ENCODE results near the gene SLC4A7. TPM values are rescaled to one million over a fixed set of nuclear protein-coding genes. Genes with fewer than 3 reads are reported as not detected.
"Not testable (repeated sequence)": the region's sequence is repeated elsewhere in the genome, so short reads cannot be mapped to it uniquely, and the experiment has no call there.

Gene SLC4A7
- 10 to 100 TPM; 42.7 to 44.3 TPM for total RNA-seq
- polyA plus RNA-seq, result 10 to 100 TPM in 1 of 3 donors, 1 to 10 TPM in 2; 7.6 to 13.1 (median 8.9) TPM
- total RNA-seq, result 51.1 to 63.7 (median 58.0) reads per million in 6 experiments

DNA sequence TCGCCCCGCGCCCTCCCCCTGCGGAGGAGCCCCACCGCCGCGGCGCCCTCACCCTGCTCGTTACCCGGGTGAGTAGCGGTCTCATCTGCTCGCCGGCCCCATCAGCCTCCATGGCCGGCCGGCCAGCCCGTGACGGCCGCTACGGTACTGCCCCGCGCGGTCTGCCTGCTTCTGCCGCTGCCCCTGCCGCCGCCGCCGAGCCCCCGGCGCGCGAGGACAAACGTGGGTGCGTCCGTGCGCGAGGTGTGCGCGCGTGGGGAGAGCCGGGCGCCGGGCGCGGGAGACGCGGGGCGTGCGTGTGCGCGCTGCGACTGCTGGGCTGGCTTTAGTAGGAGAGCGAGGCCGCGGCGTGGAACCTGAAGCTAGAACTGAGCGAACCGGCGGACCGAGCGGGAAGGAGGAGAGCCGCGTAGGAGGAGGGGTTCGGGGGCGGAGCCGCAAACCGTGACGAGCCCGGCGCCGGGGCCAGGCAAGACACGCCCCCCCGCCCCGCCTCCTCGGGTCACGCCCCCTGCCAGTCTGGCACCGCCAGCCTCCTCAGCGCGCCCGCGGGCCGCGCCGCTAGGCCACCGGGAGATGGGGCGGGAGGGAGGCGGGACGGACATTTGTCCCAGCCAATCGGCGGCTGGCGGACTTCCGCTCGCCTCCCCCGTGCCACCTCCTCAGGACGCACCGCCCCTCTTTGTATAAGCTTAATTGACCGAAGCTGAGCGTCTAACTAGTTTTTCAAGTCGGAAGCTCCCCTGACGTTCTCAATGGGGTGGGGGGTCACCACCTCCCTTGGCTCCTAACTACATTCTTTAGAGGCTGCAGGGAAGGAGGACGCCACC lies at the start of gene SLC4A7:
TSS of gene SLC4A7 (minus strand) at position 370 of the 830 bp plus-strand sequence. CDS start at position 112, 258 bp downstream.
- Mint-ChIP-seq H3K9me3 (no peaks in the 10 kb centered on the region), H3K36me3 (no peaks in the 10 kb centered on the region)

GRCh38 chr3:27533261-27533607 lies 49.0 kb upstream of the SLC4A7 start:
- Mint-ChIP-seq H3K9me3 (no peaks in the 10 kb centered on the region), H3K27ac (peak overlapping the region in 2 of 10 donors; percentile 84 to 87), H3K27me3 (no peaks in the 10 kb centered on the region), H3K4me1 (peaks cover 0 to 16% (median 5%) of the 10 kb centered on the region in 4 donors), H3K4me3 (peak overlapping the region in 1 of 10 donors; percentile 29), H3K36me3 (no peaks in the 10 kb centered on the region)
- ATAC-seq (no peak), DNase-seq (no peak)
- POLR2A ChIA-PET, result no interaction called here

More for the DNA sequence above, at the start of gene SLC4A7:
- H3K4me3 Mint-ChIP-seq, result peak within 1 kb of the TSS; percentile 95 to 100 (median 98)
- H3K27me3 Mint-ChIP-seq, result no peaks in the 10 kb centered on the region
- DNase-seq (peak; percentile 95 to 100 (median 98)), ATAC-seq (peak; percentile 85 to 86)
- peak within 1 kb of the TSS; percentile 90 to 98 (median 96) for H3K27ac Mint-ChIP-seq
- POLR2A ChIA-PET, result interaction anchor here (0.5 to 1.8 kb wide), 16 partner anchors 12 to 1819 kb away, joined by 3 to 9 read pairs (median 4); partner anchors contain the start of genes AZI2, NEK10 and ZCWPW2
- peaks cover 11 to 49% (median 39%) of the 10 kb centered on the region in 4 donors for H3K4me1 Mint-ChIP-seq

DNA sequence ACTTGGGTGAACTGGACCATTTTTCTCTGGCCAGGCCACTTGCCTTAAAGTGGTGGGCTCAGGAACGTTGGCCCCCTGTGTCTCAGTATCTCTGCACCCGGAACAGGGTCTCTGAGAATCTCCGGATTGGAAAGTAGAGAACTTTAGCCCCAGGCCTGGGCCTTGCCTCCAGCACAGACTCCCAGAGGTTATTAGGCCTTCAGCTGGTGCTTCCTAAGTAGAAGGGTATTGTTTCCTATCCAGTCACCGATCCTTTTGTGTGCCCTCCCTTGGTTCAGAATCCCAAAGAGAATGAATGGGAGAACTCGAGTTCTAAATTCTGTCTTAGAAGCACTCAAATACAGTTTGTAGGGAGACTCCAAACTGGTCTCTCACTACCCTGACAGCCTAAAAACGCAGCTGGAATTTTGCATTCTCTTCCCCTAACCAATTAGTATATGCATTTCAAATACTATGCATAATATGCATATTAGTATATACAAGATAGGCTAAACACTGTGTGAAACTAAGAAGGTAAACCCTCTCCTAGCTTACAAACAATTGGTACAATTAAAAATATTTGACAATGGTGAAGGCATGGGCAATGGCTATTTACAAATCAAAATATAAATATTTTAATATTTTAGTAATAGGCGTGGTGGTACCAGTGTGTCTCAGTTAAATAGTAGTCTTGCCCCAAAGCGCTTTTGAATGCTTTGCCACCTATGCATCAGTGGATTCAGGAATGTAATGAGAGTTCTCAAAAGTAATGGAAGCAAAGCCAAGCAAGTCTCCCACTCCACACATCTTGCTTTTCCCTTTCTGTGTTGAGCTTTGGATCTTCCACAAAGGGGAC lies 48.5 kb upstream of the SLC4A7 start:
- ATAC-seq, result no peak
- POLR2A ChIA-PET, result no interaction called here
- no peaks in the 10 kb centered on the region for H3K36me3 Mint-ChIP-seq

GRCh38 chr3:27531193-27531751 lies 47.1 kb upstream of the SLC4A7 start:
- H3K4me1 Mint-ChIP-seq, result peaks cover 0 to 19% (median 5%) of the 10 kb centered on the region in 4 donors
- H3K36me3 Mint-ChIP-seq, H3K4me3 Mint-ChIP-seq, H3K27me3 Mint-ChIP-seq, POLR2A ChIA-PET, ATAC-seq, DNase-seq, H3K9me3 Mint-ChIP-seq: not testable (repeated sequence)
- peak overlapping the region in 1 of 10 donors; percentile 7 for H3K27ac Mint-ChIP-seq

More for the DNA sequence above, 48.5 kb upstream of the SLC4A7 start:
- Mint-ChIP-seq H3K27me3 (no peaks in the 10 kb centered on the region), H3K27ac (peak overlapping the region in 1 of 10 donors; percentile 84), H3K9me3 (no peaks in the 10 kb centered on the region), H3K4me3 (peak overlapping the region in 1 of 10 donors; percentile 29), H3K4me1 (peaks cover 0 to 16% (median 5%) of the 10 kb centered on the region in 4 donors)
- no peak for DNase-seq

DNA sequence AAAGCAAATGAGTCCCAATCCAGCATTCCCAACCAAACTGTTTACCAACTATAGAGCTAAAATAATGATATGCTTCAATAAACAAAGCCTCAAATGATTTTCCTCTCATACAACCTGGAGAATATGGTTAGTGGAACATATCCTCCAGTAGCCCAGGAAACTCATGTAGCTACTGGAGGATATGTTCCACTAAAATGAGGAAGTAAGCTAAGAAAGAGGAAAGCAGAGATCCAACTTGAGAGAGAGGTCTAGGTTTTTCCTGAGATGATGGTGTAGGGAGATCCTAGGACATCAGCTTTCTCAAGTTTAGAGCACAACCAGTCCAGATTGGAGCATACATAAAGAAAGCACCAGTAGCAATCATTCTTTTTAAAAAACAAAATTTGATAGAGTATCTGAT lies 44.6 kb upstream of the SLC4A7 start:
- no peak overlapping the region for H3K27ac Mint-ChIP-seq
- no peaks in the 10 kb centered on the region for H3K9me3 Mint-ChIP-seq
- no peak overlapping the region for H3K4me3 Mint-ChIP-seq
- H3K27me3 Mint-ChIP-seq, result no peaks in the 10 kb centered on the region
- DNase-seq (no peak), ATAC-seq (no peak)
- POLR2A ChIA-PET, result interaction anchor here (0.7 kb wide), 1 partner anchor 41 kb away, joined by 3 read pairs; no protein-coding TSS in a partner anchor
- H3K4me1 Mint-ChIP-seq, result peaks cover 0 to 12% (median 1%) of the 10 kb centered on the region in 4 donors
- H3K36me3 Mint-ChIP-seq, result no peaks in the 10 kb centered on the region

DNA sequence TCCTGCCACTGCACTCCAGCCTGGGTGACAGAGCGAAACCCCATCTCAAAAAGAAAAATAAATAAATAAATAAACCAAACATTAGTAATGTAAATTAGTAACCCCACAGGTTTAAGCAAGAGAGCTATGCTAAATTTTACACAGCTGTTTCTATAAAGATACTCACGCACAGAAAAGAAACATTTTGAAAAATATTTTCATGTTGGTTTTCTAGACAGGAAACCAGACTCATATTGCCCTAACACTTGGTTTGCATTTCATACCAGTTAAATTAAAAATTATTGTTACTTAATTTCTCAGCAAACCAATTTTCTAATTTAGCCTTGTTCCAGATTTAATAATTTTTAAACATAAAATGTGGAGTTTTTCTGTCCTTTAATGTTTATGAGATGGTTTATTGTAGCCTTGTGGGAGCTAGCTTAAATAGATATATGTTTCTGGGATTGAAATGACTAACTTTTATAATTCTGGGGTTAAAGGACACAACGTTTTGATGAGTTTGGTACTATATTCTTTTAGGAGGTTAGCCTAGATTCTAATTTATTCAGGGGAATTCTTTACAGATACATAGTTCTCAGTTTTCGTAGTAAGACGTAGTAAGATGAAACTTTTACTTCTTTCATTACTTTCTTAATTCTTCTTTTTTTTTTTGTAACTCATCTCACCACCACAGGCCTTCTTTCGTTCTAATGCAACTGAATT lies 42.6 kb upstream of the SLC4A7 start:
- ATAC-seq, result no peak
- DNase-seq, result no peak
- Mint-ChIP-seq H3K4me1 (peaks cover 0 to 4% (median 0%) of the 10 kb centered on the region in 4 donors), H3K27ac (peak overlapping the region in 2 of 10 donors; percentile 22 to 74), H3K27me3 (no peaks in the 10 kb centered on the region), H3K9me3 (no peaks in the 10 kb centered on the region), H3K36me3 (no peaks in the 10 kb centered on the region), H3K4me3 (no peak overlapping the region)
- POLR2A ChIA-PET, result no interaction called here

DNA sequence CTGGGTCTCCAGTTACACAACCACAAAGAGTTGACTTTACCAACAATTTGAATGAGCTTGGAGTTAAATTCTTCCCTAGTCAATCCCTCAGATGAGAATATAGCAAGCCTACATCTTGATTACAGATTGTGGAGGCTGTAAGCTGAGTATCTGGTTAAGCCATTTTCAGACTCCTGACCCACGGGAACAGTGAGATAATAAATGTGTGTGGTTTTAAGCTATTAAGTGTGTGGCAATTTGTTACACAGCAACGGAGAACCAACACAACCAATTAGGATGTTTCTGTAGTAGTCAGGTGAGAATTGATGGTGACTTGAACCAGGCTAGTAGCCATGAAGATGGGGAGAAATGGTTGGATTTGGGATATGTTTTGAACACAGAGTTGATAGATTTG lies 37.7 kb upstream of the SLC4A7 start:
- ATAC-seq (no peak), DNase-seq (no peak)
- no peak overlapping the region for H3K4me3 Mint-ChIP-seq
- H3K4me1 Mint-ChIP-seq, result peaks cover 0 to 2% (median 0%) of the 10 kb centered on the region in 4 donors
- POLR2A ChIA-PET, result no interaction called here
- H3K36me3 Mint-ChIP-seq, result no peaks in the 10 kb centered on the region
- no peak overlapping the region for H3K27ac Mint-ChIP-seq
- H3K27me3 Mint-ChIP-seq, result no peaks in the 10 kb centered on the region
- H3K9me3 Mint-ChIP-seq, result no peaks in the 10 kb centered on the region

DNA sequence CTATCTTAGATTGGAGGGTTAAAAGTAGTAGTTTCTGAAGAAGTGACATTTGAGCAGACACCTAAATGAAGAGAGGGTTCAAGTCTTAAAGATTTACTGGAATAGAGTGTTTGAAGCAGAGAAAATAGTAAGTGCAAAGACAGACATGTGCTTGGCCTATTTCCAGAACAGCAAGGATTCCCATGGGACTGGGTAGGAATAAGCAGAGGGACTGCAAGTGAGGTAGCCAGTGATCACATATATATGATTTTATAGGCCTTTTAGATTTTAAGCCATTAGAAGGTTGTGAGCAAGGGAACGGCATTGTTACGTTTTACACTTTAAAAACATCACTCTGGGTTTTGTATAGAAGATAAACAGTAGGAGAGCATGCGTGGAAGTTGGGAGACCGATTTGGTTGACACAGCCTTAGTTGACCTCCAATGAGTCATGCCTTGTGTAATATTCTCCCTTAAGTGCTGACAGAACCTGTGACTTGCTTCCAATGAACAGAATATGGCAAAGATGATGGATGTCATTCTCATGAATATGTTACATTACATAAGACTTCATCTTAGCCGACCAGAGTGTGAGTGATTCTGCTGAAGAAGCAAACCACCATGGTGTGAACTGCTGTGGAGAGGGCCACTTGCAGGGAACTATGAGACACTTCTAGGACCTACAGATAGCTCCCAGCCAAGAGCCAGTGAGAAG lies 37.1 kb upstream of the SLC4A7 start:
- DNase-seq (no peak), ATAC-seq (no peak)
- H3K4me1 Mint-ChIP-seq, result no peaks in the 10 kb centered on the region
- no peak overlapping the region for H3K27ac Mint-ChIP-seq
- H3K36me3 Mint-ChIP-seq, result no peaks in the 10 kb centered on the region
- no peaks in the 10 kb centered on the region for H3K27me3 Mint-ChIP-seq
- no peaks in the 10 kb centered on the region for H3K9me3 Mint-ChIP-seq
- POLR2A ChIA-PET, result no interaction called here
- H3K4me3 Mint-ChIP-seq, result no peak overlapping the region

GRCh38 chr3:27511724-27512422 lies 27.7 kb upstream of the SLC4A7 start:
- no peak overlapping the region for H3K4me3 Mint-ChIP-seq
- DNase-seq (no peak), ATAC-seq (no peak)
- H3K27ac Mint-ChIP-seq, result no peak overlapping the region
- POLR2A ChIA-PET, result no interaction called here
- no peaks in the 10 kb centered on the region for H3K4me1 Mint-ChIP-seq
- H3K27me3 Mint-ChIP-seq, result no peaks in the 10 kb centered on the region
- H3K9me3 Mint-ChIP-seq, result no peaks in the 10 kb centered on the region
- no peaks in the 10 kb centered on the region for H3K36me3 Mint-ChIP-seq

- no peak overlapping the region for H3K27ac Mint-ChIP-seq
- ATAC-seq, result no peak
- H3K27me3 Mint-ChIP-seq, result no peaks in the 10 kb centered on the region
- H3K36me3 Mint-ChIP-seq, result no peaks in the 10 kb centered on the region
- no peaks in the 10 kb centered on the region for H3K9me3 Mint-ChIP-seq
- POLR2A ChIA-PET, result no interaction called here
- no peaks in the 10 kb centered on the region for H3K4me1 Mint-ChIP-seq
- H3K4me3 Mint-ChIP-seq, result no peak overlapping the region
- DNase-seq, result no peak
These were observed 25.2 kb upstream of the SLC4A7 start for GRCh38 chr3:27509376-27509775.

DNA sequence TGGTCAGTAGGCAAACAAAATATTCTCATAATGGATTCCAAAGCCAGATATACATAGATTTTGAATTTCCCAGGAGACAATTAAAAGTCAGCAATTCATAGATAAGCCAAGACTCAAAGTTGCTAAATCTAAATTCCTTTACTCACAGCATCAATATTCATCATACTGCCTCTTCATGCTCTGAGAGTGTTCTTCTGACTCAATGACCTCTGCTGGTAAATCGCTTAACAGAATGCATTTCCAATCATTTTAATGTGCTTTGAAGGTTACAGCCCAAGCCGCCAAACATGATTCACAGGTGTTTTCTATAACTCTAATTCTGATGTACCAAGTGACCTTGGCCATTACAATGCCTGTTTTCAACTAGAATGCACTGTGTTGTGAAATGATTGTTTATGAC lies 24.2 kb upstream of the SLC4A7 start:
- no peak overlapping the region for H3K27ac Mint-ChIP-seq
- H3K27me3 Mint-ChIP-seq, result no peaks in the 10 kb centered on the region
- no peak for ATAC-seq
- no peaks in the 10 kb centered on the region for H3K4me1 Mint-ChIP-seq
- H3K9me3 Mint-ChIP-seq, result no peaks in the 10 kb centered on the region
- H3K4me3 Mint-ChIP-seq, result no peak overlapping the region
- DNase-seq, result no peak
- H3K36me3 Mint-ChIP-seq, result no peaks in the 10 kb centered on the region
- POLR2A ChIA-PET, result no interaction called here
